Endothelial cell of umbilical vein (primary cell): ENCODE results near the gene C1orf185. TPM values are rescaled to one million over a fixed set of nuclear protein-coding genes. Genes with fewer than 3 reads are reported as not detected.

Experiments
- BruUV-seq: library from RNA; stranded (reverse); fragments of 400-500 nt; replicated peaks from 2 replicates; lab custom pipeline; 2021; lab: Mats Ljungman, UMichigan
- CTCF ChIA-PET: fragments of 300-600, 350-600 bp; sonication (Branson Sonifier 250); formaldehyde crosslinking; loops from one replicate; lab custom pipeline; 2021; ENCODE audit warnings: antibody characterized with exemption, inconsistent platforms; lab: Charles Lee
- POLR2A ChIA-PET: fragments of 300-600, 350-600 bp; sonication (Branson Sonifier 250); formaldehyde crosslinking; loops from one replicate; lab custom pipeline; 2021; ENCODE audit warnings: antibody characterized with exemption, inconsistent platforms; lab: Charles Lee
- DNase-seq: peaks from one replicate; pipeline ENCODE4 v3.0.0-alpha.2; 2011; ENCODE audit warnings: low read depth, low spot score
- FAIRE-seq: peaks from 2 replicates; lab custom pipeline; 2011; peaks lifted over from hg19 to GRCh38; lab: Jason Lieb, UNC
- H2AFZ ChIP-seq: 2 replicates; pipeline ENCODE4 v1.6.0; 2012; ENCODE audit warnings: low read depth, low read length, control low read depth, inconsistent platforms
- H3K27ac ChIP-seq: 2 replicates; pipeline ENCODE4 v1.5.1; 2011; ENCODE audit warnings: low read depth, mild to moderate bottlenecking, control low read depth, low read length, moderate library complexity; ENCODE audit not compliant: insufficient read depth
- H3K27me3 ChIP-seq, 2 experiments: 2 replicates each; pipeline versions ENCODE4 v1.6.0 to v1.6.1; 2011; ENCODE audit warnings: low read length in 2 of 2, mixed read lengths in 1 of 2; ENCODE audit not compliant: control insufficient read depth in 2 of 2, insufficient read depth in 2 of 2
- H3K36me3 ChIP-seq, 2 experiments: 2 replicates in 1 of 2; 3 replicates in 1 of 2; pipeline ENCODE4 v1.5.1; 2011; ENCODE audit warnings: low read length in 2 of 2, mild to moderate bottlenecking in 1 of 2, moderate library complexity in 1 of 2; ENCODE audit not compliant: control insufficient read depth in 2 of 2, insufficient read depth in 2 of 2; ENCODE audit errors: extremely low read depth in 1 of 2
- H3K4me1 ChIP-seq: 3 replicates; pipeline ENCODE4 v1.5.1; 2011; ENCODE audit warnings: mild to moderate bottlenecking, low read length; ENCODE audit not compliant: control insufficient read depth, insufficient read depth; ENCODE audit errors: extremely low read depth
- H3K4me2 ChIP-seq: 2 replicates; pipeline ENCODE4 v1.6.1; 2011; ENCODE audit warnings: low read length, control low read depth, mixed read lengths; ENCODE audit not compliant: insufficient read depth
- H3K4me3 ChIP-seq, 3 experiments: fragments of 200-600 bp in 1 of 3; sonication (generic), shearing (Covaris generic) in 1 of 3; replicated peaks in 1 of 3; 2 replicates each; pipeline ENCODE4 v1.5.1; 2011 to 2016; ENCODE audit warnings: control low read depth in 3 of 3, low read length in 3 of 3, mild to moderate bottlenecking in 2 of 3, inconsistent platforms in 1 of 3, low read depth in 1 of 3, moderate library complexity in 1 of 3; ENCODE audit not compliant: insufficient read depth in 1 of 3
- H3K79me2 ChIP-seq: 2 replicates; pipeline ENCODE4 v1.6.0; 2012; ENCODE audit warnings: low read length, inconsistent platforms; ENCODE audit not compliant: control insufficient read depth, insufficient read depth
- H3K9ac ChIP-seq: replicated peaks from 2 replicates; pipeline ENCODE3; 2011; ENCODE audit warnings: low read length, control low read depth; ENCODE audit not compliant: insufficient read depth; ENCODE audit errors: extremely low read depth
- H3K9me1 ChIP-seq: replicated peaks from 3 replicates; pipeline ENCODE4 v1.6.0; 2011; ENCODE audit warnings: mild to moderate bottlenecking, low read length; ENCODE audit not compliant: control insufficient read depth, insufficient read depth; ENCODE audit errors: extremely low read depth
- H3K9me3 ChIP-seq: replicated peaks from 2 replicates; pipeline ENCODE4 v1.5.1; 2012; ENCODE audit warnings: low read length, inconsistent platforms; ENCODE audit not compliant: control insufficient read depth, insufficient read depth
- H4K20me1 ChIP-seq: replicated peaks from 2 replicates; pipeline ENCODE3; 2011; ENCODE audit warnings: mild to moderate bottlenecking, low read length; ENCODE audit not compliant: control insufficient read depth, insufficient read depth; ENCODE audit errors: extremely low read depth
- CTCF ChIP-seq, 2 donors: IDR thresholded peaks; 1 replicate in 1 of 2; 2 replicates in 1 of 2; pipeline ENCODE4 v1.5.1; 2011; ENCODE audit warnings: low read length in 2 of 2, mild to moderate bottlenecking in 2 of 2, moderate library complexity in 2 of 2, control low read depth in 1 of 2, inconsistent platforms in 1 of 2, low read depth in 1 of 2; ENCODE audit not compliant: insufficient read depth in 1 of 2; ENCODE audit errors: extremely low read depth in 1 of 2
- EZH2 ChIP-seq: IDR thresholded peaks from 2 replicates; pipeline ENCODE4 v1.6.1; 2012; ENCODE audit warnings: borderline replicate concordance, low read depth, mild to moderate bottlenecking, moderate library complexity, low read length, inconsistent platforms; ENCODE audit not compliant: severe bottlenecking
- GATA2 ChIP-seq: IDR thresholded peaks from 2 replicates; pipeline ENCODE4 v1.7.0; 2011; ENCODE audit warnings: low read depth, mild to moderate bottlenecking, moderate library complexity, mixed read lengths, low read length; ENCODE audit not compliant: insufficient read length, insufficient read depth
- JUN ChIP-seq: IDR thresholded peaks from 2 replicates; pipeline ENCODE4 v1.6.1; 2011; ENCODE audit warnings: borderline replicate concordance, low read depth; ENCODE audit not compliant: insufficient read length, insufficient read depth
- MAX ChIP-seq: IDR thresholded peaks from 2 replicates; pipeline ENCODE4 v1.6.1; 2011; ENCODE audit not compliant: insufficient read depth, insufficient read length
- MYC ChIP-seq: IDR thresholded peaks from one replicate; pipeline ENCODE4 v1.6.1; 2011; ENCODE audit warnings: mild to moderate bottlenecking, low read depth, low read length
- POLR2AphosphoS5 ChIP-seq: IDR thresholded peaks from 2 replicates; pipeline ENCODE4 v1.6.1; 2012; ENCODE audit warnings: low read depth, mild to moderate bottlenecking, control low read depth, low read length, moderate library complexity; ENCODE audit not compliant: insufficient read depth
- dilution Hi-C: fragments of 300-500 bp; cut with MboI; formaldehyde crosslinking; loops from one replicate; pipeline ENCODE4 v1.15.0; 2019; ENCODE audit warnings: low sequenced_read_pairs; ENCODE audit not compliant: extremely low pct_ligation_motif_present
- intact Hi-C: fragments of 100-400 bp; cut with micrococcal nuclease; formaldehyde crosslinking; loops from one replicate; pipeline ENCODE4 v1.10.0; 2022
- polyA plus RNA-seq, 4 experiments: library from polyadenylated mRNA; depleted of rRNA in 3 of 4; stranded (reverse) in 3 of 4; unstranded in 1 of 4; fragments of >200 nt; gene quantifications; 2 replicates each; pipeline versions ENCODE4 v1.2.1 to v1.2.3, GENCODE V29; 2011 to 2012; ENCODE audit warnings: missing spikeins in 1 of 4
- total RNA-seq: library from RNA; stranded (reverse); gene quantifications from 2 replicates; pipeline ENCODE4 v1.2.3, GENCODE V29; 2021

C1orf185 gene
- total and polyA plus RNA-seq, 2 donors (not counting 3 experiments of a cell fraction or from before 2014, with no cell fraction given), result not detected

- FAIRE-seq, result peak; percentile 74
- dilution Hi-C loops, result no loop called here
- no peak overlapping the region for H3K9ac ChIP-seq
- BruUV-seq, result no TSS peak
- H3K4me2 ChIP-seq, result no peak overlapping the region
- ChIA-PET CTCF (interaction anchor here (0.5 to 5.6 kb wide), 36 partner anchors 9 to 822 kb away, joined by 3 to 123 read pairs (median 4); partner anchors contain the start of gene RNF11), POLR2A (no interaction called here)
- H3K79me2 ChIP-seq, result no peaks in the 10 kb centered on the region
- H3K9me3 ChIP-seq, result no peaks in the 10 kb centered on the region
- no peak overlapping the region for H3K4me3 ChIP-seq
- H3K27ac ChIP-seq, result no peak overlapping the region
- H3K9me1 ChIP-seq, result no peaks in the 10 kb centered on the region
- DNase-seq, result peak; percentile 66
- intact Hi-C loops, result loop anchor here (1.0 to 2.0 kb wide), 7 partner anchors 108 to 821 kb away; no protein-coding TSS in a partner anchor
- peaks cover 0 to 2% of the 10 kb centered on the region in 2 experiments for H3K27me3 ChIP-seq
- H2AFZ ChIP-seq, result no peak overlapping the region
- H3K36me3 ChIP-seq, result no peaks in the 10 kb centered on the region
- TF ChIP-seq JUN (no peak), MAX (no peak), GATA2 (no peak), POLR2AphosphoS5 (no peak), CTCF (IDR thresholded peaks at IDR 0.05; ENCODE audit: extremely low read depth in 1 of 2, insufficient read depth in 1 of 2, low read depth in 1 of 2, low read length in 2 of 2) (peak; percentile 73 to 79), EZH2 (no peak), MYC (no peak)
- H3K4me1 ChIP-seq, result peaks cover 3% of the 10 kb centered on the region
- H4K20me1 ChIP-seq, result no peaks in the 10 kb centered on the region
These were observed 87.5 kb downstream of the C1orf185 start for GRCh38 chr1:51189421-51190073.
